Common myeloid progenitor, CD34-positive (primary cell): ENCODE data around the gene PRSS50.

Experiments used
- CTCF ChIA-PET: fragments of 350-600 bp; sonication (Branson Sonifier 250); formaldehyde crosslinking; loops from one replicate; lab custom pipeline; 2021; ENCODE audit warnings: antibody characterized with exemption; lab: Charles Lee
- POLR2A ChIA-PET: fragments of 350-600 bp; sonication (Branson Sonifier 250); formaldehyde crosslinking; loops from one replicate; lab custom pipeline; 2021; ENCODE audit warnings: antibody characterized with exemption; lab: Charles Lee
- DNase-seq, 3 donors: peaks; one replicate each; pipeline versions ENCODE4 v3.0.0 to v3.0.0-alpha.2; 2013
- H3K27ac ChIP-seq, 2 experiments: 1 replicate in 1 of 2; 2 replicates in 1 of 2; pipeline ENCODE4 v1.7.0; 2013; ENCODE audit warnings: inconsistent platforms in 2 of 2, low read length in 2 of 2, mild to moderate bottlenecking in 2 of 2, low read depth in 1 of 2, moderate library complexity in 1 of 2; ENCODE audit not compliant: severe bottlenecking in 2 of 2, insufficient read depth in 1 of 2, poor library complexity in 1 of 2
- H3K27me3 ChIP-seq, 5 experiments: replicated peaks in 2 of 5; 1 replicate in 3 of 5; 2 replicates in 2 of 5; pipeline versions ENCODE4 v1.6.1 to v1.7.0; 2013; ENCODE audit warnings: low read length in 4 of 5, mild to moderate bottlenecking in 2 of 5, moderate library complexity in 2 of 5, inconsistent platforms in 1 of 5; ENCODE audit not compliant: insufficient read depth in 5 of 5, control insufficient read depth in 4 of 5
- H3K36me3 ChIP-seq, 4 experiments: 1 replicate in 2 of 4; 2 replicates in 2 of 4; pipeline versions ENCODE4 v1.6.1 to v1.7.0; 2013; ENCODE audit warnings: low read length in 3 of 4, control low read depth in 1 of 4, mild to moderate bottlenecking in 1 of 4; ENCODE audit not compliant: control insufficient read depth in 4 of 4, insufficient read depth in 4 of 4
- H3K4me1 ChIP-seq, 4 experiments: 1 replicate in 3 of 4; 2 replicates in 1 of 4; pipeline versions ENCODE4 v1.6.1 to v1.7.1; 2013; ENCODE audit warnings: low read length in 3 of 4, mild to moderate bottlenecking in 3 of 4, control low read depth in 1 of 4, inconsistent platforms in 1 of 4, moderate library complexity in 1 of 4; ENCODE audit not compliant: control insufficient read depth in 4 of 4, insufficient read depth in 4 of 4; ENCODE audit errors: control extremely low read depth in 1 of 4
- H3K4me3 ChIP-seq, 7 experiments: 1 replicate in 4 of 7; 2 replicates in 3 of 7; pipeline versions ENCODE4 v1.5.1 to v1.7.0; 2013; ENCODE audit warnings: mild to moderate bottlenecking in 7 of 7, low read length in 6 of 7, moderate library complexity in 6 of 7, inconsistent platforms in 2 of 7, low read depth in 2 of 7, control low read depth in 1 of 7; ENCODE audit not compliant: insufficient read depth in 4 of 7, control insufficient read depth in 1 of 7; ENCODE audit errors: extremely low read depth in 1 of 7
- H3K9me3 ChIP-seq, 5 experiments: 1 replicate in 4 of 5; 2 replicates in 1 of 5; pipeline versions ENCODE4 v1.6.1 to v1.7.1; 2013; ENCODE audit warnings: low read length in 4 of 5, mild to moderate bottlenecking in 2 of 5, inconsistent platforms in 1 of 5, low read depth in 1 of 5, moderate library complexity in 1 of 5; ENCODE audit not compliant: control insufficient read depth in 4 of 5, insufficient read depth in 2 of 5; ENCODE audit errors: control extremely low read depth in 1 of 5
- WGBS: methylation state at CpG from one replicate; pipeline ENCODE4 v1.1.5; 2013; ENCODE audit not compliant: insufficient coverage; 5-methylcytosine and 5-hydroxymethylcytosine counted together

Gene PRSS50

DNA sequence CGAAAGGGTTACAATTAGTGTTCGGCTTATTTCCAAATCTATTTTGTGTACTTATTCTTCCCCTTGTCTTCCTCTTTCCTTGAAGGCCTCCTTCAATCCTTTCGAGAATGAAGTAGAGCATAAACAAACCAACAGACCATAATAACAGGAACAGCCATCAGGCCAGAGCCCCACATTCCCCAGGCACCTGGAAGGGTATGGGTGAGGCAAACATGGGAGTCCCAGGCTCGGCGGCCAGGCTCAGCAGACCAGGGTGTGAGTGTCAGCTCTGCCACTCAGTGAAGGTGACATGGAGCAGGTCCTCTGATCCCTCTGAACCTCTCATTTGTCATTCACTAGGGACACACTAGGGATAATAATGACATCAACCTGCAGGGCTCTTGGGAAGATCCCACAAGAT lies 38.0 kb downstream of the PRSS50 start:
- 100% methylated on average over 4 of the region's 5 CpGs for WGBS
- CTCF ChIA-PET = interaction anchor here (0.8 kb wide), 1 partner anchor 19 kb away, joined by 4 read pairs; no protein-coding TSS in a partner anchor
- Histone ChIP-seq H3K9me3 (no peaks in the 10 kb centered on the region), H3K4me1 (peaks cover 0 to 13% (median 8%) of the 10 kb centered on the region in 4 experiments), H3K36me3 (no peaks in the 10 kb centered on the region), H3K27ac (no peak overlapping the region), H3K4me3 (no peak overlapping the region), H3K27me3 (no peaks in the 10 kb centered on the region)
- POLR2A ChIA-PET = no interaction called here
- DNase-seq = no peak

DNA sequence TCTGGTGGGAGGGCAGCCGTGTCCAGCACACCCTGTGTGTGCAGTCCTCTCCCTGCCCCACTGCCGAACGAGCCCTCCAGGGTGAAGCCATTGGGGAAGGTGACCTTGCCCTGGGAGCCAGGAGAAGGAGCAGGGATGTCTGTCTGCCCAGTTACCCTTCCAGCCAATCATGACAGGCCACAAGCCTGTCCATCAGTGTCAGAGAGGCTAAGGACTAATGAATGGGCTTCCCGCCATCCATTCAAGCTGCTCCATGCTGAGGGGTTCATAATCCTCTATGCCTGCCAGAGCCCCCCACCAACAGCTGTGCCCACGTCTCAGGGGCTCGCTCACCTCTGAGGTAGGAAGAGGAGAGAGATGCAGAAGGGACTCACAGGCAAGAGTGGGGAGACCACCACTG lies 39.4 kb downstream of the PRSS50 start:
- H3K36me3 ChIP-seq = no peaks in the 10 kb centered on the region

GRCh38 chr3:46677411-46677726 lies 40.3 kb downstream of the PRSS50 start:
- ChIA-PET CTCF (no interaction called here), POLR2A (no interaction called here)
- no peaks in the 10 kb centered on the region for H3K9me3 ChIP-seq
- peaks cover 0 to 10% (median 7%) of the 10 kb centered on the region in 4 experiments for H3K4me1 ChIP-seq
- no peak overlapping the region for H3K27ac ChIP-seq
- no peak overlapping the region for H3K4me3 ChIP-seq
- DNase-seq = no peak
- H3K36me3 ChIP-seq = no peaks in the 10 kb centered on the region
- H3K27me3 ChIP-seq = no peaks in the 10 kb centered on the region
- WGBS = 93% methylated on average over 6 of the region's 6 CpGs

More for the DNA sequence above, 39.4 kb downstream of the PRSS50 start:
- POLR2A ChIA-PET = no interaction called here
- H3K27ac ChIP-seq = no peak overlapping the region
- peaks cover 0 to 13% (median 8%) of the 10 kb centered on the region in 4 experiments for H3K4me1 ChIP-seq
- CTCF ChIA-PET = no interaction called here
- H3K27me3 ChIP-seq = no peaks in the 10 kb centered on the region
- H3K4me3 ChIP-seq = no peak overlapping the region
- H3K9me3 ChIP-seq = no peaks in the 10 kb centered on the region
- WGBS = 94% methylated on average over 4 of the region's 6 CpGs
- no peak for DNase-seq

- Histone ChIP-seq H3K4me3 (no peak overlapping the region), H3K27ac (no peak overlapping the region), H3K27me3 (no peaks in the 10 kb centered on the region), H3K4me1 (peaks cover 0 to 4% (median 2%) of the 10 kb centered on the region in 4 experiments), H3K36me3 (no peaks in the 10 kb centered on the region), H3K9me3 (no peaks in the 10 kb centered on the region)
- ChIA-PET POLR2A (no interaction called here), CTCF (interaction anchor here (2.5 kb wide), 1 partner anchor 20 kb away, joined by 7 read pairs; no protein-coding TSS in a partner anchor)
- WGBS = 93% methylated on average over 11 of the region's 16 CpGs
- no peak for DNase-seq
These were observed 40.9 kb downstream of the PRSS50 start for GRCh38 chr3:46676601-46677410.

GRCh38 chr3:46675843-46676567 lies 41.7 kb downstream of the PRSS50 start:
- Histone ChIP-seq H3K9me3 (no peaks in the 10 kb centered on the region), H3K4me3 (no peak overlapping the region), H3K4me1 (peaks cover 0 to 1% (median 0%) of the 10 kb centered on the region in 4 experiments), H3K36me3 (no peaks in the 10 kb centered on the region), H3K27ac (no peak overlapping the region), H3K27me3 (no peaks in the 10 kb centered on the region)
- WGBS = 93% methylated on average over 9 of the region's 9 CpGs
- CTCF ChIA-PET = interaction anchor here (2.5 kb wide), 1 partner anchor 20 kb away, joined by 7 read pairs; no protein-coding TSS in a partner anchor
- POLR2A ChIA-PET = no interaction called here
- DNase-seq = no peak

DNA sequence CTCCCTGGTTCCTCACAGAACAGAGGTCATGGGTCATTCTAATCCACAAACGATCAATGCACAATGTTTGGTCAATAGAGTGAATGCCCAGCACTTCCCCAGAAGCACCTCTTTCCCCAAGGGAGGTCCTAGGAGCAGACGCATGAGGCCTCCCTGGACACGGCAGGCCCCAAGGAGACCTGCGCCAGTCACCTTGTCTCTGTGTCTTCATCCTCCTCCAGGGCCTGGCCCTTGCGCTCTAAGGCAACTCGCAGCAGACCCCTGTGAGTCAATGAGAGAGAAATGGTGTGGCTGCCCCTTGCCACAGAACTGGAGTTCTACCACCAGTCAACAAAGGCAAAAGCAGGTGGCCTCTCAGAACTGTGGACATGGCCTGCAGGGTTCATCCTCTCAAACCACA lies 42.2 kb downstream of the PRSS50 start:
- H3K36me3 ChIP-seq = no peaks in the 10 kb centered on the region
- no peaks in the 10 kb centered on the region for H3K27me3 ChIP-seq
- POLR2A ChIA-PET = no interaction called here
- no peaks in the 10 kb centered on the region for H3K9me3 ChIP-seq
- CTCF ChIA-PET = interaction anchor here (2.5 kb wide), 1 partner anchor 21 kb away, joined by 7 read pairs; no protein-coding TSS in a partner anchor
- WGBS = 94% methylated on average over 3 of the region's 6 CpGs
- DNase-seq = no peak
- H3K27ac ChIP-seq = no peak overlapping the region
- H3K4me3 ChIP-seq = no peak overlapping the region
- H3K4me1 ChIP-seq = peaks cover 0 to 1% (median 0%) of the 10 kb centered on the region in 4 experiments
